ENCODE results near the gene ABCA4.

- no peak for TF ChIP-seq POLR2A (IDR thresholded peaks at IDR 0.05)
- TF ChIP-seq, protein P1, sequence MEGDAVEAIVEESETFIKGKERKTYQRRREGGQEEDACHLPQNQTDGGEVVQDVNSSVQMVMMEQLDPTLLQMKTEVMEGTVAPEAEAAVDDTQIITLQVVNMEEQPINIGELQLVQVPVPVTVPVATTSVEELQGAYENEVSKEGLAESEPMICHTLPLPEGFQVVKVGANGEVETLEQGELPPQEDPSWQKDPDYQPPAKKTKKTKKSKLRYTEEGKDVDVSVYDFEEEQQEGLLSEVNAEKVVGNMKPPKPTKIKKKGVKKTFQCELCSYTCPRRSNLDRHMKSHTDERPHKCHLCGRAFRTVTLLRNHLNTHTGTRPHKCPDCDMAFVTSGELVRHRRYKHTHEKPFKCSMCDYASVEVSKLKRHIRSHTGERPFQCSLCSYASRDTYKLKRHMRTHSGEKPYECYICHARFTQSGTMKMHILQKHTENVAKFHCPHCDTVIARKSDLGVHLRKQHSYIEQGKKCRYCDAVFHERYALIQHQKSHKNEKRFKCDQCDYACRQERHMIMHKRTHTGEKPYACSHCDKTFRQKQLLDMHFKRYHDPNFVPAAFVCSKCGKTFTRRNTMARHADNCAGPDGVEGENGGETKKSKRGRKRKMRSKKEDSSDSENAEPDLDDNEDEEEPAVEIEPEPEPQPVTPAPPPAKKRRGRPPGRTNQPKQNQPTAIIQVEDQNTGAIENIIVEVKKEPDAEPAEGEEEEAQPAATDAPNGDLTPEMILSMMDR (IDR thresholded peaks at IDR 0.05) = peak in 4 of 6 experiments; percentile 41 to 70 (median 69)
These were observed 75.4 kb downstream of the ABCA4 start for GRCh38 chr1:94045465-94046056.

Data from Peyer's patch (tissue), 4 donors.